Panc1 (cell line): ENCODE data around the gene NLRP12.

ENCODE experiments used
- POLR2AphosphoS5 ChIP-seq: IDR thresholded peaks from 2 replicates; pipeline ENCODE4 v1.6.1; 2012; ENCODE audit warnings: mild to moderate bottlenecking, low read depth, low read length, moderate library complexity
- SIN3A ChIP-seq: IDR thresholded peaks from 2 replicates; pipeline ENCODE4 v1.6.1; 2012; ENCODE audit warnings: low read depth, mild to moderate bottlenecking, low read length, moderate library complexity, borderline replicate concordance; ENCODE audit not compliant: insufficient read depth
- TF ChIP-seq, protein P1 (sequence below): fragments of 450-650 bp; IDR thresholded peaks from 2 replicates; pipeline ENCODE4 v1.5.1; 2017; ENCODE audit warnings: mild to moderate bottlenecking

DNA sequence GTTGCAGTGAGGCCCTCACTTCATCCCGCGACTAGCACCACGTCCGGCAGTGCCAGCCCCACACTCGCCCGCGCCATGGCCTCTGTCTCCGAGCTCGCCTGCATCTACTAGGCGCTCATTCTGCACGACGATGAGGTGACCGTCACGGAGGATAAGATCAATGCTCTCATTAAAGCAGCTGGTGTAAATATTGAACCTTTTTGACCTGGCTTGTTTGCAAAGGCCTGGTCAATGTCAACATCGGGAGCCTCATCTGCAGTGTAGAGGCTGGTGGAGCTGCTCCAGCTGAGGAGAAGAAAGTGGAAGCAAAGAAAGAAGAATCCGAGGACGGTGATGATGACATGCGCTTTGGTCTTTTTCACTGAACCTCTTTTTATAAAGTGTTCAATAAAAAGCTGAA lies 48.6 kb downstream of the NLRP12 start:
- TF ChIP-seq, protein P1, sequence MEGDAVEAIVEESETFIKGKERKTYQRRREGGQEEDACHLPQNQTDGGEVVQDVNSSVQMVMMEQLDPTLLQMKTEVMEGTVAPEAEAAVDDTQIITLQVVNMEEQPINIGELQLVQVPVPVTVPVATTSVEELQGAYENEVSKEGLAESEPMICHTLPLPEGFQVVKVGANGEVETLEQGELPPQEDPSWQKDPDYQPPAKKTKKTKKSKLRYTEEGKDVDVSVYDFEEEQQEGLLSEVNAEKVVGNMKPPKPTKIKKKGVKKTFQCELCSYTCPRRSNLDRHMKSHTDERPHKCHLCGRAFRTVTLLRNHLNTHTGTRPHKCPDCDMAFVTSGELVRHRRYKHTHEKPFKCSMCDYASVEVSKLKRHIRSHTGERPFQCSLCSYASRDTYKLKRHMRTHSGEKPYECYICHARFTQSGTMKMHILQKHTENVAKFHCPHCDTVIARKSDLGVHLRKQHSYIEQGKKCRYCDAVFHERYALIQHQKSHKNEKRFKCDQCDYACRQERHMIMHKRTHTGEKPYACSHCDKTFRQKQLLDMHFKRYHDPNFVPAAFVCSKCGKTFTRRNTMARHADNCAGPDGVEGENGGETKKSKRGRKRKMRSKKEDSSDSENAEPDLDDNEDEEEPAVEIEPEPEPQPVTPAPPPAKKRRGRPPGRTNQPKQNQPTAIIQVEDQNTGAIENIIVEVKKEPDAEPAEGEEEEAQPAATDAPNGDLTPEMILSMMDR = no peak
- TF ChIP-seq POLR2AphosphoS5 (no peak), SIN3A (no peak)
